ENCODE data around the gene PTPN2. TPM values are rescaled to one million over a fixed set of nuclear protein-coding genes. Genes with fewer than 3 reads are reported as not detected.

Gene PTPN2
- total and polyA plus RNA-seq, 2 experiments from 2014 or later: 49.9 to 65.5 TPM

GRCh38 chr18:12772111-12772510 is 111.9 kb downstream of the PTPN2 start:
- no peaks in the 10 kb centered on the region for H4K20me1 ChIP-seq (replicated peaks; ENCODE audit: insufficient read depth)
- Mint-ChIP-seq H3K4me3 (no peak overlapping the region), H3K36me3 (ENCODE audit: low read depth) (peaks cover 4% of the 10 kb centered on the region; the same call in 2 of the 3 replicates), H3K27ac (no peak overlapping the region), H3K27me3 (ENCODE audit: insufficient read depth, low read depth, poor library complexity) (peaks cover 4% of the 10 kb centered on the region), H3K4me1 (peaks cover 3% of the 10 kb centered on the region; the same call in 2 of the 3 replicates), H3K9me3 (peaks cover 6% of the 10 kb centered on the region; the same call in 2 of the 3 replicates)
- no peaks in the 10 kb centered on the region for H3K36me3 ChIP-seq (ENCODE audit: insufficient read depth)
- peaks cover 17% of the 10 kb centered on the region for H3K27me3 ChIP-seq (ENCODE audit: insufficient read depth)
- no peak overlapping the region for H3K4me2 ChIP-seq
- no peak overlapping the region for H3K27ac ChIP-seq (ENCODE audit: low read depth)
- TF ChIP-seq, protein P1, sequence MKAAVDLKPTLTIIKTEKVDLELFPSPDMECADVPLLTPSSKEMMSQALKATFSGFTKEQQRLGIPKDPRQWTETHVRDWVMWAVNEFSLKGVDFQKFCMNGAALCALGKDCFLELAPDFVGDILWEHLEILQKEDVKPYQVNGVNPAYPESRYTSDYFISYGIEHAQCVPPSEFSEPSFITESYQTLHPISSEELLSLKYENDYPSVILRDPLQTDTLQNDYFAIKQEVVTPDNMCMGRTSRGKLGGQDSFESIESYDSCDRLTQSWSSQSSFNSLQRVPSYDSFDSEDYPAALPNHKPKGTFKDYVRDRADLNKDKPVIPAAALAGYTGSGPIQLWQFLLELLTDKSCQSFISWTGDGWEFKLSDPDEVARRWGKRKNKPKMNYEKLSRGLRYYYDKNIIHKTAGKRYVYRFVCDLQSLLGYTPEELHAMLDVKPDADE (IDR thresholded peaks at IDR 0.05): no peak
- TF ChIP-seq POLR2AphosphoS5 (IDR thresholded peaks at IDR 0.05; ENCODE audit: low read depth) (no peak), ZNF462 (CRISPR knock-in tag; IDR thresholded peaks at IDR 0.05) (no peak), STAT1 (IDR thresholded peaks at IDR 0.05; ENCODE audit: unreplicated experiment) (no peak), CREB1 (CRISPR knock-in tag; IDR thresholded peaks at IDR 0.05; ENCODE audit: low read depth) (no peak), EZH2phosphoT487 (IDR thresholded peaks at IDR 0.05; ENCODE audit: unreplicated experiment) (no peak), NANOG (IDR thresholded peaks at IDR 0.05; ENCODE audit: borderline replicate concordance) (no peak), REST (IDR thresholded peaks at IDR 0.05; ENCODE audit: unreplicated experiment) (no peak), EZH2 (IDR thresholded peaks at IDR 0.05; ENCODE audit: low read depth, unreplicated experiment) (no peak), JUNB (IDR thresholded peaks at IDR 0.05; ENCODE audit: unreplicated experiment) (no peak), ZNF114 (CRISPR knock-in tag; IDR thresholded peaks at IDR 0.05) (no peak), ZNF331 (CRISPR knock-in tag; IDR thresholded peaks at IDR 0.05; ENCODE audit: low read depth) (no peak)
- TF ChIP-seq, protein P2, sequence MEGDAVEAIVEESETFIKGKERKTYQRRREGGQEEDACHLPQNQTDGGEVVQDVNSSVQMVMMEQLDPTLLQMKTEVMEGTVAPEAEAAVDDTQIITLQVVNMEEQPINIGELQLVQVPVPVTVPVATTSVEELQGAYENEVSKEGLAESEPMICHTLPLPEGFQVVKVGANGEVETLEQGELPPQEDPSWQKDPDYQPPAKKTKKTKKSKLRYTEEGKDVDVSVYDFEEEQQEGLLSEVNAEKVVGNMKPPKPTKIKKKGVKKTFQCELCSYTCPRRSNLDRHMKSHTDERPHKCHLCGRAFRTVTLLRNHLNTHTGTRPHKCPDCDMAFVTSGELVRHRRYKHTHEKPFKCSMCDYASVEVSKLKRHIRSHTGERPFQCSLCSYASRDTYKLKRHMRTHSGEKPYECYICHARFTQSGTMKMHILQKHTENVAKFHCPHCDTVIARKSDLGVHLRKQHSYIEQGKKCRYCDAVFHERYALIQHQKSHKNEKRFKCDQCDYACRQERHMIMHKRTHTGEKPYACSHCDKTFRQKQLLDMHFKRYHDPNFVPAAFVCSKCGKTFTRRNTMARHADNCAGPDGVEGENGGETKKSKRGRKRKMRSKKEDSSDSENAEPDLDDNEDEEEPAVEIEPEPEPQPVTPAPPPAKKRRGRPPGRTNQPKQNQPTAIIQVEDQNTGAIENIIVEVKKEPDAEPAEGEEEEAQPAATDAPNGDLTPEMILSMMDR (conservative IDR thresholded peaks at IDR 0.05; ENCODE audit: low read depth in 2 of 2): no peak
- no peaks in the 10 kb centered on the region for H3F3A ChIP-seq (replicated peaks; ENCODE audit: low read depth)
- no peak overlapping the region for H3K4me3 ChIP-seq
- DNase-seq (ENCODE audit: low spot score) (no peak), ATAC-seq (no peak)
- H3K79me2 ChIP-seq (replicated peaks; ENCODE audit: insufficient read depth): no peaks in the 10 kb centered on the region
- 0 out of 2 replicates have a peak, but pooled peaks cover 8% of the 10 kb centered on the region for H3K9me2 ChIP-seq (ENCODE audit: insufficient read depth)
- no peaks in the 10 kb centered on the region; the same call in 1 of the 2 replicates for H3K4me1 ChIP-seq (ENCODE audit: insufficient read depth)
- H2AFZ ChIP-seq: no peak overlapping the region

Data from GM23338 (cell line).